HG02970 (cell line): Measurements from ENCODE around the gene GPI.

Experiments used
- ATAC-seq: cut with Tn5 transposase; IDR thresholded peaks from one replicate; pipeline ENCODE4 v1.9.1; 2021; ENCODE audit warnings: mild to moderate bottlenecking, moderate library complexity, moderate number of reproducible peaks; ENCODE audit not compliant: unreplicated experiment, low FRiP score

Gene GPI

GRCh38 chr19:34337739-34338138, 27.3 kb upstream of the GPI start:
- ATAC-seq = no peak

GRCh38 chr19:34341935-34342680, 22.9 kb upstream of the GPI start:
- ATAC-seq = no peak

- ATAC-seq = no peak
Observed at GRCh38 chr19:34343751-34344150, 21.2 kb upstream of the GPI start.

GRCh38 chr19:34345947-34346351, 19.0 kb upstream of the GPI start:
- no peak for ATAC-seq

- ATAC-seq = no peak
Observed at GRCh38 chr19:34347561-34348165, 17.3 kb upstream of the GPI start.

- ATAC-seq = no peak
Observed at GRCh38 chr19:34348899-34349487, 16.0 kb upstream of the GPI start.

GRCh38 chr19:34350161-34350561, 14.8 kb upstream of the GPI start:
- no peak for ATAC-seq

GRCh38 chr19:34351382-34351826, 13.6 kb upstream of the GPI start:
- no peak for ATAC-seq

GRCh38 chr19:34353546-34353945, 11.4 kb upstream of the GPI start:
- ATAC-seq = no peak

GRCh38 chr19:34355201-34355600, 9.8 kb upstream of the GPI start:
- no peak for ATAC-seq

GRCh38 chr19:34356875-34357274, 8.1 kb upstream of the GPI start:
- ATAC-seq = no peak

GRCh38 chr19:34357431-34357830, 7.6 kb upstream of the GPI start:
- no peak for ATAC-seq

GRCh38 chr19:34359140-34359953, 5.6 kb upstream of the GPI start:
- peak; percentile 97 for ATAC-seq

- ATAC-seq = no peak
Observed at GRCh38 chr19:34359954-34360315, 5.1 kb upstream of the GPI start.

GRCh38 chr19:34360354-34360909, 4.6 kb upstream of the GPI start:
- no peak for ATAC-seq

- no peak for ATAC-seq
Observed at GRCh38 chr19:34362679-34363069, 2.3 kb upstream of the GPI start.

- ATAC-seq = no peak
Observed at GRCh38 chr19:34363094-34363493, 1.9 kb upstream of the GPI start.

- ATAC-seq = no peak
Observed at GRCh38 chr19:34363930-34364329, 1.1 kb upstream of the GPI start.

- ATAC-seq = no peak
Observed at GRCh38 chr19:34364462-34364829, 550 bp upstream of the GPI start.

GRCh38 chr19:34365463-34366401, 736 bp downstream of the GPI start:
- peak; percentile 12 for ATAC-seq
